ENCODE results near the gene SLC49A3. TPM values are rescaled to one million over a fixed set of nuclear protein-coding genes. Genes with fewer than 3 reads are reported as not detected.
"Not testable (repeated sequence)": the region's sequence is repeated elsewhere in the genome, so short reads cannot be mapped to it uniquely, and the experiment has no call there.

Gene SLC49A3
- polyA plus RNA-seq, 3 donors, result 6.5 to 14.6 (median 10.3) TPM

GRCh38 chr4:706083-706633, 17.2 kb upstream of the SLC49A3 start:
- WGBS, 3 donors, result 0 to 2% (median 1%) methylated on average over 15 to 21 of the region's 21 CpGs
- not testable (repeated sequence) for H3K27ac ChIP-seq (ENCODE audit: low read depth, low read length)

GRCh38 chr4:705278-706082, 16.5 kb upstream of the SLC49A3 start, which contains the start of gene PCGF3:
PCGF3 (plus strand) TSS chr4:705832; CDS start chr4:733681, 27,849 bp downstream.
- WGBS, 3 donors, result 2 to 3% (median 3%) methylated on average over 60 to 82 of the region's 82 CpGs
- no peak within 1 kb of the TSS for H3K27ac ChIP-seq (ENCODE audit: low read depth, low read length)

- no peak overlapping the region for H3K27ac ChIP-seq (ENCODE audit: low read depth, low read length)
- 94 to 100% (median 95%) methylated on average over 1 of the region's 1 CpG for WGBS, 3 donors
Measured at GRCh38 chr4:704971-705277, 16.0 kb upstream of the SLC49A3 start.

- WGBS, 3 donors, result 92 to 93% (median 92%) methylated on average over 42 to 46 of the region's 46 CpGs
Measured at GRCh38 chr4:704198-704891, 15.4 kb upstream of the SLC49A3 start.

GRCh38 chr4:703336-704197, 14.6 kb upstream of the SLC49A3 start:
- no peak overlapping the region for H3K27ac ChIP-seq (ENCODE audit: low read depth, low read length)
- WGBS, 3 donors, result 83 to 87% (median 84%) methylated on average over 9 to 10 of the region's 10 CpGs

More at GRCh38 chr4:704198-704891, 15.4 kb upstream of the SLC49A3 start:
- H3K27ac ChIP-seq (ENCODE audit: low read depth, low read length), result no peak overlapping the region

GRCh38 chr4:702618-703048, 13.7 kb upstream of the SLC49A3 start:
- WGBS, 3 donors, result 68 to 87% (median 78%) methylated on average over 7 of the region's 7 CpGs
- H3K27ac ChIP-seq (ENCODE audit: low read depth, low read length), result no peak overlapping the region

- H3K27ac ChIP-seq (ENCODE audit: low read depth, low read length), result no peak overlapping the region
- 53 to 78% (median 60%) methylated on average over 15 to 16 of the region's 16 CpGs for WGBS, 3 donors
Measured at GRCh38 chr4:700587-701264, 11.8 kb upstream of the SLC49A3 start.

- WGBS, 3 donors, result 70 to 86% (median 82%) methylated on average over 27 of the region's 27 CpGs
- no peak overlapping the region for H3K27ac ChIP-seq (ENCODE audit: low read depth, low read length)
Measured at GRCh38 chr4:699816-700580, 11.0 kb upstream of the SLC49A3 start.

- not testable (repeated sequence) for H3K27ac ChIP-seq (ENCODE audit: low read depth, low read length)
- WGBS, 3 donors, result 77 to 85% (median 84%) methylated on average over 12 of the region's 12 CpGs
Measured at GRCh38 chr4:694341-694940, 5.5 kb upstream of the SLC49A3 start.

GRCh38 chr4:692771-693554, 4.0 kb upstream of the SLC49A3 start:
- WGBS, 3 donors, result 67 to 85% (median 83%) methylated on average over 31 to 32 of the region's 32 CpGs
- H3K27ac ChIP-seq (ENCODE audit: low read depth, low read length), result no peak overlapping the region

- 70 to 88% (median 73%) methylated on average over 8 of the region's 8 CpGs for WGBS, 3 donors
- no peak overlapping the region for H3K27ac ChIP-seq (ENCODE audit: low read depth, low read length)
Measured at GRCh38 chr4:689723-690122, 772 bp upstream of the SLC49A3 start.

GRCh38 chr4:687971-688853, 739 bp downstream of the SLC49A3 start:
- H3K27ac ChIP-seq (ENCODE audit: low read depth, low read length), result no peak overlapping the region
- WGBS, 3 donors, result 53 to 83% (median 77%) methylated on average over 22 to 26 of the region's 26 CpGs

GRCh38 chr4:687048-687970, 1.6 kb downstream of the SLC49A3 start:
- H3K27ac ChIP-seq (ENCODE audit: low read depth, low read length), result no peak overlapping the region
- 35 to 61% (median 43%) methylated on average over 33 to 38 of the region's 38 CpGs for WGBS, 3 donors

- no peak overlapping the region for H3K27ac ChIP-seq (ENCODE audit: low read depth, low read length)
- WGBS, 3 donors, result 92 to 95% (median 94%) methylated on average over 26 to 31 of the region's 31 CpGs
Measured at GRCh38 chr4:686413-687040, 2.4 kb downstream of the SLC49A3 start.

Measured in adipose tissue (tissue), 3 donors.